Spleen (tissue), 7 donors: ENCODE measurements around the gene SPR.

Experiments
- CTCF ChIP-seq, 11 experiments: fragments of 200-600 bp in 7 of 11; fragments of 450-650 bp in 4 of 11; sonication (generic) in 4 of 11; IDR thresholded peaks in 8 of 11; conservative IDR thresholded peaks in 3 of 11; 1 replicate in 7 of 11; 2 replicates in 4 of 11; pipeline versions ENCODE4 v1.4.0 to v1.8.0; 2016 to 2021; ENCODE audit warnings: antibody characterized with exemption in 11 of 11, inconsistent platforms in 4 of 11, mild to moderate bottlenecking in 1 of 11
- POLR2A ChIP-seq, 3 donors: fragments of 450-650 bp; IDR thresholded peaks; one replicate each; pipeline ENCODE4 v1.5.1; 2017; ENCODE audit warnings: antibody characterized with exemption in 3 of 3, mild to moderate bottlenecking in 1 of 3
- donor health status: DM: no; HTN: no; CAD: no; lungs with moderate emphysema.
- donor health status: DM: no; HTN: no; CAD: no.
- donor health status: DM: no; HTN: no; CAD: no.

GRCh38 chr2:72936660-72937355 is 49.6 kb downstream of the SPR start:
- TF ChIP-seq CTCF (IDR thresholded peaks at IDR 0.05 in 8 of 11, conservative IDR thresholded peaks at IDR 0.05 in 3 of 11): no peak
- TF ChIP-seq POLR2A (IDR thresholded peaks at IDR 0.05): no peak
